ES-I3 (cell line): Measurements from ENCODE around the gene CCDC60.

Experiments used
- H3K36me3 ChIP-seq: 2 replicates; pipeline ENCODE4 v1.6.1; 2013; ENCODE audit warnings: mild to moderate bottlenecking, low read length, control low read depth, moderate library complexity; ENCODE audit not compliant: insufficient read depth
- H3K4me1 ChIP-seq: 2 replicates; pipeline ENCODE4 v1.6.1; 2013; ENCODE audit warnings: mild to moderate bottlenecking, control low read depth, low read length; ENCODE audit not compliant: insufficient read depth
- H3K9ac ChIP-seq: 2 replicates; pipeline ENCODE4 v1.6.1; 2013; ENCODE audit warnings: low read depth, mild to moderate bottlenecking, low read length, moderate library complexity
- H3K9me3 ChIP-seq: 2 replicates; pipeline ENCODE4 v1.6.1; 2013; ENCODE audit warnings: mild to moderate bottlenecking, low read length, moderate library complexity; ENCODE audit not compliant: control insufficient read depth, insufficient read depth

Gene CCDC60

DNA sequence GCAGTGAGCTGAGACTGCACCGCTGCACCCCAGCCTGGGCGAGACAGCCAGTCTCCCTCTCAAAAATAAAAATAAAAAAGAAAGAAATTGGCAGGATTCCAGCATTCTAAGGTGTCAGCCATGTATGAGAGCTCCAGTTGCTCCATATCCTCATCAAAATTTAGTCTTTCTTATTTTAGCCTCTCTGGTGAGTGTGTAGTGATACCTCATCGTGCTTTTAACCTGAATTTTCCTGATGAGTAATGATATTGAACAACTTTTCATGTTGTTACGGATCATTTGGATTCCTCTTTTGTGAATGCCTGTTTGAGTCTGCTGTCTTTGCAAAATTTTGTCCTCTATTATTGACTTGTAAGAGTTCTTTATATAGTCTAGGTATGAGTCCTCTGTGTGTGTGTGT, 28.5 kb downstream of the CCDC60 start:
- Histone ChIP-seq H3K36me3 (no peaks in the 10 kb centered on the region), H3K9me3 (no peaks in the 10 kb centered on the region; the same call in 1 of the 2 replicates), H3K9ac (no peak overlapping the region), H3K4me1 (peaks cover 18% of the 10 kb centered on the region)

- H3K9me3 ChIP-seq = no peaks in the 10 kb centered on the region
- no peaks in the 10 kb centered on the region for H3K36me3 ChIP-seq
- no peak overlapping the region for H3K9ac ChIP-seq
- H3K4me1 ChIP-seq = peaks cover 20% of the 10 kb centered on the region
Measured at GRCh38 chr12:119363490-119363889, 29.0 kb downstream of the CCDC60 start.

DNA sequence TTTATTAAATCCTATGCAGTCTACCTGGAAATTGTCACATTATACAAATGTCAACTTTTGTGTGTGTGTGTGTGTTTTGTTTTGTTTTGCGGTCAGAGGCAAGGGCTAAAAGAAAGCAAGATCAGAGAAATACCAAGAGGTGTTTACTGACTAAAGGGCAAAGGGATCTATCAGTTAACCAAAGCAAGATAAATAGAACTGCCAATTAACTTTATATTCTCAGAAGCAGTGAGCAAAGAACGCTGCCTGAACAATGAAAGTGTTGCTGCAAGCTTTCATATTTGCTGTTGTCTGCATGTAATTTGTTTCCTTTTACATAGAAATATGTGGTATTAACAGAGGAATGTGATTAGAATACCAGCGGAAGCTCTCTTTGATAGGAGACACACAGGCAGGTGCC, 30.9 kb downstream of the CCDC60 start:
- Histone ChIP-seq H3K36me3 (no peaks in the 10 kb centered on the region), H3K9me3 (no peaks in the 10 kb centered on the region), H3K4me1 (peaks cover 39% of the 10 kb centered on the region), H3K9ac (no peak overlapping the region)

GRCh38 chr12:119366007-119366406, 31.5 kb downstream of the CCDC60 start:
- H3K9me3 ChIP-seq = no peaks in the 10 kb centered on the region
- no peaks in the 10 kb centered on the region for H3K36me3 ChIP-seq
- H3K4me1 ChIP-seq = peaks cover 39% of the 10 kb centered on the region
- no peak overlapping the region for H3K9ac ChIP-seq

DNA sequence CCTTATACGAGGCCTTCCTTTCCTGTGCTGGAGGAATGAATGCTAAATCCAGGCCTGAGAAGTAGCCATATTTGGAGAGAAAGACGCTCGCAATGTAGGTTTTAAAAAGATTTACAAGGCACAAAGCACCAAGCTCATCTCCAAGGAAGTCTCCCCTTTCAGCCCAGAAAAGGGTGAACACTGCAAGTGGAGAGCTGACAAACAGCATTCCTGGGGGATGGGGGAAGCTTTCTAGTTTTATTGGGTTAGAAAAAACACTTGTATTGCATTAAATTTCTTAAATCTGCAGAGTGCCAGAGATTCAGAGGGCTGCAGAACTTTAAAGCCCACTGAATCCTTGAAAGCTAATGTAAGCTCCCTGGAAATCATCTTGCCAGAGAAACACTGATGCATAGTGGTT, 34.6 kb downstream of the CCDC60 start:
- Histone ChIP-seq H3K9ac (no peak overlapping the region; the same call in 1 of the 2 replicates), H3K4me1 (peaks cover 28% of the 10 kb centered on the region)

DNA sequence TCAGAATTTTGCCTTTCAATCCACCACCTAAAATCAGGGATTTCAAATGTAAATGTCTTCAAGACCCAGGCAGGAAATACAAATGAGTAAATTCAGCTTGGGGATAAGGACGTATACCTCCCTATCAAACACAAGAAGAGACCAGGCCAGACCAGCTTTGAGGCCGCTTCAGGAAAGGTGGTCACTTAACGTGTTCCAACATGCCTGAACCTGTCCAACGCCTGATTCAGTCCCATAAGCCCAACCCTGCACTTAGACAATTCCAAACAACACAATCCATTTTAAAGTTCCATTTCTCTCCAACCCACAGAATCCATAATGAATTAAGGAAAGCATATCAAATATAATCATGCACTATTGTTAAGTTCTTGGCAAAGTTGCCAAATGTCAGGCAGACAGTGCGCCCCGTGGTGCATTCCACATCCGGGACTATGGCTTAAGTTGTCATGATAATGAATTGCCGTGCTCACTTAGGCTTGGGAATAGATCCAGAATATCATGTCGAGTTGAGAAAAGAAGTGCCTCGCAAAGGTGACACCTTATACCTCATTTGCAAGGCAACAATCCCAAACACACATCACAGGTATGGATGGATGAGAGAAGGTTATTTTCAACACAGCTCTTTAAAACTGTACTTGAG, 35.5 kb downstream of the CCDC60 start:
- Histone ChIP-seq H3K9ac (no peak overlapping the region), H3K36me3 (no peaks in the 10 kb centered on the region)

More for the DNA sequence above, 34.6 kb downstream of the CCDC60 start:
- H3K9me3 ChIP-seq = no peaks in the 10 kb centered on the region
- H3K36me3 ChIP-seq = no peaks in the 10 kb centered on the region

DNA sequence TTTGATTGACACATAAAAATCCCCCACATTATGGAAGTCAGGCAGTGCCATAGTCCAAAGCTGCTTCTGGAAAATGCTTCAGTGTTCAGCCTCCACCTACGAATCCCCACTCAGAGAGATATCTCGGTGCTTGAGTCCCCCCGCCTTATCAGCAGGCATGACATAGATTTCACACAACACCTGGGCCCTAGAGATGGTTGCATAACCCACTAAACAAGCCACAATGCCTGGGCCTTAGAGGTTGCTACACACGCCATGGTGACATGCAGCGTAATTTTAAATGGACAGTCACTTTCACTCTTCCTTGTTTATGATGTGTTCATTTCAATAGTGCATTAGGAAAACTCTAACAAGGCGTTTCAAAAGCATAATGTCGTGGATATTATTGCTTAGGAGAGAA, 38.0 kb downstream of the CCDC60 start:
- Histone ChIP-seq H3K9me3 (no peaks in the 10 kb centered on the region), H3K9ac (no peak overlapping the region), H3K4me1 (peaks cover 21% of the 10 kb centered on the region)

More for the DNA sequence above, 35.5 kb downstream of the CCDC60 start:
- Histone ChIP-seq H3K4me1 (peaks cover 28% of the 10 kb centered on the region), H3K9me3 (no peaks in the 10 kb centered on the region)

GRCh38 chr12:119373001-119373400, 38.5 kb downstream of the CCDC60 start:
- Histone ChIP-seq H3K36me3 (no peaks in the 10 kb centered on the region), H3K9ac (no peak overlapping the region), H3K4me1 (peaks cover 21% of the 10 kb centered on the region), H3K9me3 (no peaks in the 10 kb centered on the region)

More for the DNA sequence above, 38.0 kb downstream of the CCDC60 start:
- no peaks in the 10 kb centered on the region for H3K36me3 ChIP-seq

DNA sequence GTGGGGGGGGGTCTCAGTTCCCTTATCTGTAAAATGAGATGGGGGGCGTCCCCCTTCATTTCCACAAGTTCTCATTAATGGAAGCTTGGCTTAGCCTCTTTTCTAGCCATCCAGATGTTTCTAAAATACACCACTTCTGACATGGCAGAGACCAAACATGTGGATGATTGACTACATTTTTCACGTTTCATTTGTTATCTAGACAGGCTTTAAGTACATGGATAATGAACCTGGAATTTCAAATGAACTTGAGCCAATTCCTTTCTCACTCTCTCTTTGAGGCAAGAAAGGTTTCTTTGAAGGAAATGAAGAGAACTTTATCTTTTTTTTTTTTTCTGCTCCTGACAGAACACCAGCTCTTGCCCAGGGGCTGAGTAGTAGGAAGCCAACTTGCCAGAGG, 39.1 kb downstream of the CCDC60 start:
- no peak overlapping the region for H3K9ac ChIP-seq
- peaks cover 18% of the 10 kb centered on the region for H3K4me1 ChIP-seq
- no peaks in the 10 kb centered on the region for H3K36me3 ChIP-seq
- no peaks in the 10 kb centered on the region for H3K9me3 ChIP-seq

DNA sequence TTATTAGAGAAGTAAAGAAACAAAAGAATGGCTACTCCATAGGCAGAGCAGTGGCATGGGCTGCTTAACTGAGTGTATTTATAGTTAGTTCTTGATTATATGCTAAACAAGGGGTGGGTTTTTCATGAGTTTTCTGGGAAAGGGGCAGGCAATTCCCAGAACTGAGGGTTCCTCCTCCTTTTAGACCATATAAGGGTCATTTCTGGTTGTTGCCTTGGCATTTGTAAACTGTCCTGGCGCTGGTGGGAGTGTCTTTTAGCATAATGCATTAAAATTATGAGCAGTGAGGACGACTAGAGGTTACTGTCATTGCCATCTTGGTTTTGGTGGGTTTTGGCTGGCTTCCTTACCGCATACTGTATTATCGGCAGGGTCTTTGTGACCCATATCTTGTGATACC, 40.1 kb downstream of the CCDC60 start:
- Histone ChIP-seq H3K9me3 (no peaks in the 10 kb centered on the region), H3K9ac (no peak overlapping the region), H3K36me3 (no peaks in the 10 kb centered on the region), H3K4me1 (peaks cover 9% of the 10 kb centered on the region)

DNA sequence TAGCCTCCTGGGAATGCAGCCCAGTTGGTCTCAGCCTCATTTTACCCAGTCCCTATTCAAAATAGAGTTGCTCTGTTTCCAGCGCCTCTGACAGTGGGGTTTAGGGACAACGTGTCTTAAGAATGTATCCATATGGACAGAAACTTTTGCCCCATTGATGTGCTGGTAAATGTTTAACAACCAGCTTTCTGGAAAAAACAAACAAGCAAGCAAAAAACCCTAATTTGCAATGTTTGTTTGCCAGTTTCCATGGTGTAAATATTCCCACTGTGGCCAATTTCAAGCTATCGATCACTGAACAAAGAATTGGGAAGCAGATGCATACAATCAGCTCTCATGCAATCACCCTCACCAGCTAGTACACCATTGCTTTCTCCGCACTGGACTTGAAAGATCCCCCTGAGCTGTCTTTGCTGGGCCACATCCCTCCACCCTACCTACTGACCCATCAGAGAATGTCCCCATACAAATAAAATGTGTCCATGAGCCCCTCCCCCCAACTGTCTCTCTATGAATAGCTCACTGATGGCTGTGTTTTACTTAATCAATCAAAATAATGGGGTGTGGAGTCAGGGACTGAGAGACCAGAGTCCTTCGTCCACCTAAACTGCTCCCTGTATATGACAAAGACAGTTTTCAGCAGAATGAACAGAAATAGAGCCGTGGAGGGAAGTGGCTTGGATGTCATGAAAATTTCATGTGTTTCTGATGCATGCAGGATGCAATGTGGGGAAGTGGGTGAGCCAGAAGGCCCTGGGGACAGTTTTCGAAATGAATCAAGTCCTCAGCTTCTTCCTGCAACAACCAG, 40.8 kb downstream of the CCDC60 start:
- Histone ChIP-seq H3K9me3 (no peaks in the 10 kb centered on the region), H3K4me1 (peaks cover 2% of the 10 kb centered on the region), H3K9ac (no peak overlapping the region), H3K36me3 (no peaks in the 10 kb centered on the region)

DNA sequence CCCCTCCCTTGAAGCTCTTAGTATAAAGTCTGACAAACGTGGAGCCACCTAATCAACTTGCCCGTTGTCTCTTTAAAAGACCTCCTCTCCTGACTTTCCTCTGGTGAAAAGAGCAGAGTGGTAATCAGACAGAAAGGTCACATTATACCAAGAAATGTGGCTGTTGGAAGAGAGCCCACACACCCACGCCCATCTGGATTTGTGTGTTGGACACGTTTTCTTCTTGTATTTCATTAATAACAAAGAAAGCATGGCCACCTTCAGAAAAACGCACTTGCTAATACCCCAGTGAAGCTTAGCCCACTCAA, 41.3 kb downstream of the CCDC60 start:
- no peak overlapping the region for H3K9ac ChIP-seq
- H3K4me1 ChIP-seq = no peaks in the 10 kb centered on the region
- no peaks in the 10 kb centered on the region for H3K36me3 ChIP-seq
- H3K9me3 ChIP-seq = no peaks in the 10 kb centered on the region

DNA sequence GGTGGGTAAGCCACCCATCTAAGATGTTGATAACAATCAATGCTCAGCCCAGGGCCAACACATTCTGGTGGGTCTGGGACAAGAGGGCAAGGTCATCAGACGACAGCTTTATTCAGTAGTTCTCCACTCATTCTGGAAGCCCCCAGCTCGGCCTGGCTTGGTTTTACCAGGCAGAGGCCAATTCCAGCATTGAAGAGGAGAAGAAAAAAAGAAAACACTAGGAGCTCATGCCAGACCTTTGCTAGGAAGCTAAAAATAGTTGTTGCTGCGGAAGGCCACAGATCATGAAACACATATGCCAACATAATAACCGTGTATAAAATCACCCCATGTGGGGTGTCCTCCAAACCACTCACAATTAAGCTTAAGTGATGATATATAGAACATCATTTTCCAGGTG, 44.4 kb downstream of the CCDC60 start:
- Histone ChIP-seq H3K36me3 (no peaks in the 10 kb centered on the region), H3K4me1 (no peaks in the 10 kb centered on the region), H3K9me3 (no peaks in the 10 kb centered on the region), H3K9ac (no peak overlapping the region)

DNA sequence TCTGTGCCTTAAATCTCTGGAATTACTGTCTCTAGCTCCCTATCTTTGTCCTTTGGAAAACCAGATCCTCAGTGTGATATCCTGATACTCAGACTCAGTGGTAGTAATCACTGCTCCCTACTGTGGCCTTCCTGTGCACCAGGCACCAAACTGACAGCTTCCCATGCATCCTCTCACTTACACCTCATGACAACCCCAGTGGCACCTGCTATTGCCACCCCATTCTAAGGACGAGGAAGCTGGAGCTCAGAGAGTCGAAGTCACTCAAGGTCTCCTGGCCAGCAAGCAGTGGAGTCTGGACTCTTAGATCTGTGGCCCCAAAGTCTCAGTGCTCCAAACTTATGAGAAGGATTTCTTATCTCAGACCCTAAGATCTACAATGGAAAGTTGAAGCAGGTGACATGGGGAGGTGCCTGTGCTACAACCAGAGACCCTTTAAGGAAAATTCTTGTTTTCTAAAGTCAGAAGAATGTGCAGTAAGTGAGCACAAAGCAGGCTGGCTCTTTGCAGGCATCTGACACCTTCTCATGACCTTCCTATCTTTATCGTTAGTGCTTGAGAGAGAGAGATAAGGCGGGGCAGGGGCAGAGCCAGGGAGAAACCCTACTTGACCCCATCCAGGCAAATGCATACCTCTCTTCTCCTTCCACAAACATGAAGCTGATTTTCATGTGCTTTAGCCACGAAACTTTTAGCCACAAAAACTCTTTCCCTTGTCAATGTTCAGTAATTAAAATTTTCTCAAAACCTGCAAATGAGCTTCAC, 47.1 kb downstream of the CCDC60 start:
- H3K36me3 ChIP-seq = no peaks in the 10 kb centered on the region
- H3K9ac ChIP-seq = no peak overlapping the region
- H3K4me1 ChIP-seq = no peaks in the 10 kb centered on the region
- no peaks in the 10 kb centered on the region for H3K9me3 ChIP-seq

- peaks cover 5% of the 10 kb centered on the region; the same call in 1 of the 2 replicates for H3K4me1 ChIP-seq
Measured at GRCh38 chr12:119383206-119383605, 48.7 kb downstream of the CCDC60 start.

More at GRCh38 chr12:119383206-119383605, 48.7 kb downstream of the CCDC60 start:
- no peaks in the 10 kb centered on the region for H3K36me3 ChIP-seq
- H3K9ac ChIP-seq = no peak overlapping the region
- H3K9me3 ChIP-seq = no peaks in the 10 kb centered on the region
